Left ventricle myocardium inferior (tissue), 1 donor: ENCODE data around the gene IL4. TPM values are rescaled to one million over a fixed set of nuclear protein-coding genes. Genes with fewer than 3 reads are reported as not detected.

Experiments used
- DNase-seq: peaks from one replicate; pipeline ENCODE4 v3.0.0-alpha.2; 2020
- H3K27ac ChIP-seq: fragments of 200-600 bp; replicated peaks from 2 replicates; pipeline ENCODE4 v1.8.0; 2021
- H3K27me3 ChIP-seq: fragments of 200-600 bp; 2 replicates; pipeline ENCODE4 v1.8.0; 2021; ENCODE audit warnings: low read depth
- H3K36me3 ChIP-seq: fragments of 200-600 bp; 2 replicates; pipeline ENCODE4 v1.8.0; 2021
- H3K4me1 ChIP-seq: fragments of 200-600 bp; 2 replicates; pipeline ENCODE4 v1.8.0; 2021
- H3K4me3 ChIP-seq: fragments of 200-600 bp; 2 replicates; pipeline ENCODE4 v1.8.0; 2021; ENCODE audit warnings: mild to moderate bottlenecking, moderate library complexity
- H3K9me3 ChIP-seq: fragments of 200-600 bp; replicated peaks from 2 replicates; pipeline ENCODE4 v1.8.0; 2021
- CTCF ChIP-seq: fragments of 200-600 bp; IDR thresholded peaks from 2 replicates; pipeline ENCODE4 v1.8.0; 2021; ENCODE audit warnings: antibody characterized with exemption, mild to moderate bottlenecking, borderline replicate concordance
- intact Hi-C: fragments of 100-400 bp; cut with micrococcal nuclease; formaldehyde crosslinking; loops from one replicate; pipeline ENCODE4 v1.11.0; 2022
- total RNA-seq: library from RNA; stranded (reverse); fragmentation: NEBNext Ultra II Directional; extraction: Animal tissue kit (Norgen Biotek cat#: 25700); gene quantifications from one replicate; pipeline ENCODE4 v1.2.1, GENCODE V29; 2021
- donor health status: DM: no; HTN: yes; CAD: no; lungs with severe emphysema.

IL4 gene
- total RNA-seq, 1 donor from 2014 or later = not detected

- intact Hi-C loops = no loop called here
- Histone ChIP-seq H3K4me1 (no peaks in the 10 kb centered on the region), H3K36me3 (peaks cover 18% of the 10 kb centered on the region), H3K4me3 (no peak overlapping the region), H3K27ac (no peak overlapping the region), H3K9me3 (peaks cover 20% of the 10 kb centered on the region), H3K27me3 (no peaks in the 10 kb centered on the region)
- no peak for DNase-seq
- no peak for TF ChIP-seq CTCF
Measured at GRCh38 chr5:132646583-132647266, 27.1 kb upstream of the IL4 start.

GRCh38 chr5:132647473-132647872 is 26.3 kb upstream of the IL4 start:
- DNase-seq = no peak

GRCh38 chr5:132648355-132648754 is 25.4 kb upstream of the IL4 start:
- no peak overlapping the region for H3K4me3 ChIP-seq
- no peak overlapping the region for H3K27ac ChIP-seq
- DNase-seq = no peak
- H3K36me3 ChIP-seq = peaks cover 1% of the 10 kb centered on the region
- TF ChIP-seq CTCF = no peak
- intact Hi-C loops = no loop called here
- H3K9me3 ChIP-seq = peaks cover 20% of the 10 kb centered on the region
- peaks cover 4% of the 10 kb centered on the region for H3K27me3 ChIP-seq
- no peaks in the 10 kb centered on the region for H3K4me1 ChIP-seq

More at GRCh38 chr5:132647473-132647872, 26.3 kb upstream of the IL4 start:
- no peak overlapping the region for H3K27ac ChIP-seq
- H3K27me3 ChIP-seq = no peaks in the 10 kb centered on the region
- H3K4me3 ChIP-seq = no peak overlapping the region
- peaks cover 10% of the 10 kb centered on the region for H3K36me3 ChIP-seq
- H3K9me3 ChIP-seq = peaks cover 20% of the 10 kb centered on the region
- TF ChIP-seq CTCF = no peak
- intact Hi-C loops = no loop called here
- H3K4me1 ChIP-seq = no peaks in the 10 kb centered on the region

- Histone ChIP-seq H3K9me3 (peaks cover 20% of the 10 kb centered on the region), H3K27me3 (peaks cover 38% of the 10 kb centered on the region), H3K4me1 (peaks cover 14% of the 10 kb centered on the region), H3K4me3 (no peak overlapping the region), H3K27ac (no peak overlapping the region), H3K36me3 (no peaks in the 10 kb centered on the region)
- intact Hi-C loops = no loop called here
- DNase-seq = no peak
- TF ChIP-seq CTCF = no peak
Measured at GRCh38 chr5:132651838-132652469, 21.8 kb upstream of the IL4 start.

GRCh38 chr5:132653716-132654115 is 20.1 kb upstream of the IL4 start:
- DNase-seq = no peak
- Histone ChIP-seq H3K36me3 (no peaks in the 10 kb centered on the region), H3K27me3 (peaks cover 52% of the 10 kb centered on the region), H3K9me3 (peaks cover 4% of the 10 kb centered on the region), H3K4me1 (peaks cover 14% of the 10 kb centered on the region), H3K4me3 (no peak overlapping the region), H3K27ac (no peak overlapping the region)
- TF ChIP-seq CTCF = no peak
- intact Hi-C loops = no loop called here
